Gastroesophageal sphincter (tissue), 4 donors: ENCODE data around the gene DCLK1. TPM values are rescaled to one million over a fixed set of nuclear protein-coding genes. Genes with fewer than 3 reads are reported as not detected.

Source experiments
- ATAC-seq: fragments of 150-250 bp; one replicate; pipeline ENCODE4 v1.9.1; 2016; ENCODE audit warnings: mild to moderate bottlenecking, moderate library complexity
- H3K27ac ChIP-seq, 4 donors: fragments of 200-600 bp; sonication (generic) in 3 of 4; 1 replicate in 3 of 4; 2 replicates in 1 of 4; pipeline ENCODE4 v1.5.1; 2016 to 2019
- H3K27me3 ChIP-seq: fragments of 200-600 bp; sonication (generic); one replicate; pipeline ENCODE4 v1.5.1; 2019
- H3K36me3 ChIP-seq, 2 donors: fragments of 200-600 bp; sonication (generic); one replicate each; pipeline ENCODE4 v1.5.1; 2019; ENCODE audit warnings: control low read depth in 1 of 2
- H3K4me1 ChIP-seq, 3 donors: fragments of 200-600 bp; sonication (generic); 1 replicate in 2 of 3; 2 replicates in 1 of 3; pipeline ENCODE4 v1.5.1; 2016 to 2019; ENCODE audit warnings: control low read depth in 2 of 3
- H3K4me3 ChIP-seq, 2 donors: fragments of 200-600 bp; sonication (generic); one replicate each; pipeline ENCODE4 v1.5.1; 2019; ENCODE audit warnings: mild to moderate bottlenecking in 1 of 2, moderate library complexity in 1 of 2
- H3K9me3 ChIP-seq, 3 donors: fragments of 200-600 bp; sonication (generic); one replicate each; pipeline ENCODE4 v1.5.1; 2017 to 2019; ENCODE audit warnings: control low read depth in 2 of 3
- CTCF ChIP-seq, 4 experiments: fragments of 200-600 bp in 2 of 4; fragments of 450-650 bp in 2 of 4; sonication (generic) in 1 of 4; IDR thresholded peaks; one replicate each; pipeline ENCODE4 v1.5.1; 2017 to 2019; ENCODE audit warnings: antibody characterized with exemption in 4 of 4, mild to moderate bottlenecking in 2 of 4, moderate library complexity in 2 of 4
- EP300 ChIP-seq: sonication (generic); formaldehyde crosslinking; IDR thresholded peaks from one replicate; pipeline ENCODE4 v1.6.1; 2017; ENCODE audit warnings: antibody characterized with exemption, mild to moderate bottlenecking
- POLR2A ChIP-seq, 2 donors: fragments of 450-650 bp; IDR thresholded peaks; one replicate each; pipeline ENCODE4 v1.6.1; 2017; ENCODE audit warnings: antibody characterized with exemption in 2 of 2, mild to moderate bottlenecking in 2 of 2, moderate library complexity in 1 of 2
- POLR2AphosphoS5 ChIP-seq: sonication (generic); formaldehyde crosslinking; IDR thresholded peaks from one replicate; pipeline ENCODE4 v1.6.1; 2017; ENCODE audit warnings: antibody characterized with exemption
- WGBS, 2 donors: methylation state at CpG; one replicate each; pipeline ENCODE4 v1.1.5; 2018; ENCODE audit warnings: low coverage in 1 of 2; 5-methylcytosine and 5-hydroxymethylcytosine counted together
- total RNA-seq, 4 donors: library from RNA; depleted of rRNA; stranded (reverse); fragments of >200 nt; gene quantifications; one replicate each; pipeline ENCODE4 v1.1.0, GENCODE V29; 2016

Gene DCLK1
- total RNA-seq, 4 donors from 2014 or later, result 26.9 to 68.3 (median 30.3) TPM

GRCh38 chr13:35996360-35996759 lies 134.8 kb downstream of the DCLK1 start:
- Histone ChIP-seq H3K4me3 (no peak overlapping the region), H3K36me3 (no peaks in the 10 kb centered on the region), H3K4me1 (peaks cover 0 to 18% (median 6%) of the 10 kb centered on the region in 3 donors), H3K9me3 (no peaks in the 10 kb centered on the region), H3K27me3 (no peaks in the 10 kb centered on the region), H3K27ac (no peak overlapping the region)
- TF ChIP-seq POLR2A (IDR thresholded peaks at IDR 0.05) (no peak), EP300 (no peak), CTCF (IDR thresholded peaks at IDR 0.05) (no peak), POLR2AphosphoS5 (no peak)
- WGBS, 2 donors, result 76 to 93% methylated on average over 3 of the region's 3 CpGs
- ATAC-seq, result no peak

- peaks cover 0 to 18% (median 6%) of the 10 kb centered on the region in 3 donors for H3K4me1 ChIP-seq
- TF ChIP-seq POLR2AphosphoS5 (no peak), CTCF (IDR thresholded peaks at IDR 0.05) (no peak), EP300 (no peak), POLR2A (IDR thresholded peaks at IDR 0.05) (no peak)
- ATAC-seq, result no peak
- H3K9me3 ChIP-seq, result no peaks in the 10 kb centered on the region
- H3K36me3 ChIP-seq, result no peaks in the 10 kb centered on the region
- H3K27me3 ChIP-seq, result no peaks in the 10 kb centered on the region
- H3K4me3 ChIP-seq, result no peak overlapping the region
- peak overlapping the region in 1 of 4 donors; percentile 36 for H3K27ac ChIP-seq
- WGBS, 2 donors, result 51 to 58% methylated on average over 2 of the region's 2 CpGs
Observed at GRCh38 chr13:35995136-35995535, 136.0 kb downstream of the DCLK1 start.

GRCh38 chr13:35994131-35994966 lies 136.8 kb downstream of the DCLK1 start:
- peak; percentile 60 for ATAC-seq
- no peak overlapping the region for H3K4me3 ChIP-seq
- WGBS, 2 donors, result 34 to 40% methylated on average over 6 of the region's 6 CpGs
- H3K27me3 ChIP-seq, result no peaks in the 10 kb centered on the region
- peak overlapping the region; percentile 26 to 49 (median 38) for H3K27ac ChIP-seq
- H3K36me3 ChIP-seq, result no peaks in the 10 kb centered on the region
- H3K9me3 ChIP-seq, result no peaks in the 10 kb centered on the region
- peaks cover 0 to 18% (median 6%) of the 10 kb centered on the region in 3 donors for H3K4me1 ChIP-seq
- TF ChIP-seq EP300 (no peak), CTCF (IDR thresholded peaks at IDR 0.05) (no peak), POLR2AphosphoS5 (peak; percentile 34), POLR2A (IDR thresholded peaks at IDR 0.05) (no peak)

- ATAC-seq, result no peak
- no peak for TF ChIP-seq POLR2A (IDR thresholded peaks at IDR 0.05)
- no peak for TF ChIP-seq POLR2AphosphoS5
- Histone ChIP-seq H3K4me3 (no peak overlapping the region), H3K27ac (peak overlapping the region in 2 of 4 donors; percentile 38 to 49), H3K4me1 (peaks cover 0 to 18% (median 6%) of the 10 kb centered on the region in 3 donors), H3K27me3 (no peaks in the 10 kb centered on the region), H3K9me3 (no peaks in the 10 kb centered on the region), H3K36me3 (no peaks in the 10 kb centered on the region)
- WGBS, 2 donors, result 13 to 60% methylated on average over 1 of the region's 1 CpG
Observed at GRCh38 chr13:35993686-35994085, 137.5 kb downstream of the DCLK1 start.

GRCh38 chr13:35992964-35993363 lies 138.2 kb downstream of the DCLK1 start:
- Histone ChIP-seq H3K9me3 (no peaks in the 10 kb centered on the region), H3K4me3 (no peak overlapping the region), H3K4me1 (peaks cover 0 to 18% (median 6%) of the 10 kb centered on the region in 3 donors), H3K27ac (no peak overlapping the region), H3K36me3 (no peaks in the 10 kb centered on the region), H3K27me3 (no peaks in the 10 kb centered on the region)
- WGBS, 2 donors, result 89 to 93% methylated on average over 4 of the region's 4 CpGs
- ATAC-seq, result no peak
- TF ChIP-seq POLR2AphosphoS5, result no peak
- TF ChIP-seq CTCF (IDR thresholded peaks at IDR 0.05), result no peak
- no peak for TF ChIP-seq EP300
- no peak for TF ChIP-seq POLR2A (IDR thresholded peaks at IDR 0.05)
